Stimulated activated CD4-positive, alpha-beta T cell treated with anti-CD3 and anti-CD28 coated beads, TNF-alpha, amount 100 ng/mL, for 4 hours (primary cell): ENCODE results near the gene C20orf144.
"Not testable (repeated sequence)": the region's sequence is repeated elsewhere in the genome, so short reads cannot be mapped to it uniquely, and the experiment has no call there.

ENCODE experiments used
- DNase-seq, 3 experiments: peaks; one replicate each; pipeline ENCODE4 v3.0.0-alpha.2; 2020; ENCODE audit warnings: low read depth in 3 of 3

Gene C20orf144

DNA sequence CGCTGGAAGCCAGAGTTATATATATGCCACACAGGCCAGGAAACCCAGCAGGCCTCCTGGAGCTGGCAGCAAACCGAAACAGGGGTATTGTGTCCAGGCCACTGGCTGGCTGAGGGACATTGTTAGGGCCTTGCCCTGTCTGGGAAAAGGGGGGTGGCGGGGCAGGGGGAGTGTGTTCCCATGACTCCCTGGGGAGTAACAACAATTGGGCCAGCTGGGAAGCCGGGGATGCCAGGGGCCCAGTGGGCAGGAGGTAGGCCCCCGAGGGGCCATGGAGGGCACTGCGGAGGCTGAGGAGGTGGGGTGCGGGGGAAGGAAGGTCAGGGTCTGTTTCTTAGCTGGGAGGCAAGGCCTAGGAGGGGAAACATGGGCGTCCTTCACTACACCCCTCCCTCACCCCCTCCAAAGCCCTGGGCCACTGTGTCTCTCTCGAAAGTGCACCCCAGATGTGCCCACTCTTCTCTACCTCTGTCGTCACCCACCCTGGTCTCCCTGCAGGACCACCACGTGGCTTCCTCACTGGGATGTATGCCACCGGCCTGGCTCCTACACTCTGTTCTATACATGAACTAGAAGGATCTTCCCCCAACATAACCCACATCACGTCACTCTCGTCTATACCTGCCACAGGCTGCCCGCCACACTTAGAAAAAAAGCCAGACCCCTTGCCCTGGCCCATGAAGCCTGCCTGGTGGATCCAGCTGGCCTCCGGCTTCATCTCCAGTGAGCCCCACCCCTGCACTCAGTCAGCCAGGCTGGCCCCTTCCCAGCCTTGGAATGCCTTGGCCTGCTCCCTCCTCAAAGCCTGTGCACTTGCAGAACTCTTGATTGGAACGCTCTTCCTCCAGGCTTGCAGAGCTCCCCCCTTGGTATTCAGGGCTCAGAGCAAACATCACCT lies 31.9 kb downstream of the C20orf144 start:
- DNase-seq, result no peak

DNA sequence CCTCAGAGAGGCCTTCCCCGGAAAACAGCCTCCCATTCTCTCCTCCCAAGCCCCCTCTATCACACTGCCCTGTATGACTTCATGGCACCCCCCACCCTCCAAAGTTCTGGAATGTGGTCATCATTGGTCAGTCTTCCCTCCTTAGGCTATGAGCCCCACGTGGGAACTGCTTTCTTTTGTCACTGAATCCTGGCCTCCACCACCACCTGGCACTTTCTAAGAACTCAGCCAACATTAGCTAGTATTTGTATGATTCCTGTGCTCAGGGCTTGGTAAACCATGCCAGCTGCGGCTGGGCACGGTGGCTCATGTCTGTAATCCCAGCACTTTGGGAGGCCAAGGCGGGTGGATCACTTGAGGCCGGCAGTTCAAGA lies 32.5 kb downstream of the C20orf144 start:
- DNase-seq, result no peak

GRCh38 chr20:33696448-33696847 lies 34.3 kb downstream of the C20orf144 start:
- no peak for DNase-seq

DNA sequence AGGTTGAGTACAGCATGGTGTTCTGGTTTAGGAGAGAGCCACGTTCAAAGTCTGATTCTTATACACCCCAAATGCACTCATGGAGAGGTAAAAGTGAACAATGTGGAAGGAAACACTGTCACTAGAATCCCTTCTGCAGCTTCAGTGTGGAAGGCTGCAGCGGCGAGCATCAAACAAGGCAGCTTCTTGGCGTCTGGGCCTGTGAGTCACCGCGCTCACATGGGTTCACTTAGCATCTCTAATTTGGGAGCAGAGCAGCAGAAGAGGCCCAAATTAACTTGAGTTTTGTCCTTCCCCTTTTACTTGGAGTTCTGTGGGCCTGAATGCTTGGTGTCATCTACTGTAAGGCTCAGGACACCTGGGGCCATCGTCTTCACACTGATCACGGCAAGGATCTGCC lies 35.0 kb downstream of the C20orf144 start:
- no peak for DNase-seq

DNA sequence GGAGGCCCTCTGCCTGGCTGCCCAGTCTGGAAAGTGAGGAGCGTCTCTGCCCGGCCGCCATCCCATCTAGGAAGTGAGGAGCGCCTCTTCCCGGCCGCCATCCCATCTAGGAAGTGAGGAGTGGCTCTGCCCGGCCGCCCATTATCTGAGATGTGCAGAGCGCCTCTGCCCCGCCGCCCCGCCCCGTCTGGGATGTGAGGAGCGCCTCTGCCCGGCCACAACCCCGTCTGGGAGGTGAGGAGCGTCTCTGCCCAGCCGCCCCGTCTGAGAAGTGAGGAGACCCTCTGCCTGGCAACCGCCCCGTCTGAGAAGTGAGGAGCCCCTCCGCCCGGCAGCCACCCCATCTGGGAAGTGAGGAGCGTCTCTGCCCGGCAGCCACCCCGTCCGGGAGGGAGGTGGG lies 36.8 kb downstream of the C20orf144 start:
- DNase-seq, result not testable (repeated sequence)

GRCh38 chr20:33700696-33701441 lies 38.7 kb downstream of the C20orf144 start:
- not testable (repeated sequence) for DNase-seq

- no peak for DNase-seq
Observed at GRCh38 chr20:33701629-33702450, 39.7 kb downstream of the C20orf144 start.

- DNase-seq, result no peak
Observed at GRCh38 chr20:33702861-33703260, 40.7 kb downstream of the C20orf144 start.

DNA sequence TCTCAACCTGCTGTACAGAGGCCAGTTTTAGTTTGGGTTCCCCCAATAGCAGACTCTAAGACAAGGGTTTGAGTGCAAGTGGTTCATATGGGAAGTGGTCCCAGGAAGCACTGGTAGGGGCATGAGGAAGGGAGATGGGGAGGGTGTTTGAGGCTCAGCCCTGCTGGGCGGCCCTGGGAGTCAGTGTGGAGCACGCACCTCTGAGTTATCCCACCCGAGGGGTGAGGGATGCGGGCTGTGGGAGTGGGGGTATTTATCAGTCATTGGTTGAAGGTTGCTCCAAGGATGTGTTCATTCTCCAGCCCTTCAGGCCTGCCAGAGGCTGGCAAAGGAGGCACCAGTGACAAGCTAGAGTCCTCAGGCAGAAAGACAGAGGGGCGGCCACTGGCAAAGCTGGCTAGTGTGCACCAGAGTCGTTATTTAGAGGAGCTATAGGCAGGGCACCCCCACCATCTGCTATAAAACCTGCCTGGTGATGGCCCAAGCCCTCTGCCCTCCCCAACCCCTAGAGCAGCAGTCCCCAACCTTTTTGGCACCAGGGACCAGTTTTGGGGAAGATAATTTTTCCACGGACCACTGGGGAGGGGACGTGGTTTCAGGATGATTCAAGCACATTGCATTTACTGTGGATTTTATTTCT lies 41.5 kb downstream of the C20orf144 start:
- DNase-seq, result no peak

DNA sequence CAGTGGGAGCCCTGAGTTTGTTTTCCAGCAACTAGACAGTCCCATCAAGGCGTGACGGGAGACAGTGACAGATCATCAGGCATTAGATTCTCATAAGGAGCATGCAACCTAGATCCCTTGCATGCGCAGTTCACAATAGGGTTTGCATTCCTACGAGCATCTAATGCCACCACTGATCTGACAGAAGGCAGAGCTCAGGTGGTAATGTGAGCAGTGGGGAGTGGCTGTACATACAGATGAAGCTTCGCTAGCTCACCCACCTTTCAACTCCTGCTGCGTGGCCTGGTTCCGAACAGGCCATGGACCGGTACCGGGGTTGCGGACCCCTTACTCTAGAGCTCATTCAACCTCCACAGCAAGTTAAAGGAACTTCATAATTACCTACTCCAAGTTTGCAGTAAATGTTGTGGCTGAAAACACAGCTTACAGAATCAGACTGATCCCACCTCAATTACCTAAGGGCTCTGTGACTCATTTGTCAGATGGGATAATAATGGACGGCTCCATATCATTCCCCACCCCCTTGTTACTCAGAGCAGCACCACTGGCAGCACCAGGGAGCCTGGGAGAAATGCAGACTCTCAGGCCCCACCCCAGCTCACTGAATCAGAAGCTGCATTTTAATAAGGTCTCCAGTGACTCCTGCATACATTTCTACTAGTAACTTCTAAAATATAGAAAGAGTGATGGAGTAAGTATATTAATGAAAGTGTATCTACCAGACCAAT lies 42.2 kb downstream of the C20orf144 start:
- DNase-seq, result no peak

DNA sequence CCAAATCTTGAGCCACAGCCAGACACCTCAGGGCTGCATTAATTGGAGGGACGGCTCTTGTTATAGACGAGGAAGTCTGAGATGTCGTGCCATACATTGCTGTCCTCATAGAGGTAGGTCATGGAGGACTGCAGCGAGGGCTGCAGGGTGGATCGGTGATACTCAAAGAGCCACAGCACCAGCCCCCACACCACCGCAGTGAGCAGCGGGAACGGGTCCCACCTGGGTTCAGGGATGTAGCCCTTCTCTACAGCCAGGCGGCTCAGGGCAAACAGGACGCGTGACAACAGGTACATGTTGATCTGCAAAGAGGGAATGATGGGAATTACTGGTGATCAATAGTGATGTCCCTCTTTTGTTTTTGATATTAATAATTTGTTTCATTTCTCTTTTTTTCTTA lies 45.5 kb downstream of the C20orf144 start:
- DNase-seq, result no peak

GRCh38 chr20:33709398-33709797 lies 47.3 kb downstream of the C20orf144 start:
- DNase-seq, result no peak

GRCh38 chr20:33709905-33710541 lies 47.9 kb downstream of the C20orf144 start:
- no peak for DNase-seq

GRCh38 chr20:33710681-33711445 lies 48.7 kb downstream of the C20orf144 start:
- DNase-seq, result no peak

GRCh38 chr20:33711446-33711738 lies 49.3 kb downstream of the C20orf144 start:
- no peak for DNase-seq
